ENCODE data around the gene MFN2.
A peak's percentile ranks its signal among the peaks of the same experiment; 100 is the strongest.
"Not testable (repeated sequence)": the region's sequence is repeated elsewhere in the genome, so short reads cannot be mapped to it uniquely, and the experiment has no call there.

Gene MFN2

DNA sequence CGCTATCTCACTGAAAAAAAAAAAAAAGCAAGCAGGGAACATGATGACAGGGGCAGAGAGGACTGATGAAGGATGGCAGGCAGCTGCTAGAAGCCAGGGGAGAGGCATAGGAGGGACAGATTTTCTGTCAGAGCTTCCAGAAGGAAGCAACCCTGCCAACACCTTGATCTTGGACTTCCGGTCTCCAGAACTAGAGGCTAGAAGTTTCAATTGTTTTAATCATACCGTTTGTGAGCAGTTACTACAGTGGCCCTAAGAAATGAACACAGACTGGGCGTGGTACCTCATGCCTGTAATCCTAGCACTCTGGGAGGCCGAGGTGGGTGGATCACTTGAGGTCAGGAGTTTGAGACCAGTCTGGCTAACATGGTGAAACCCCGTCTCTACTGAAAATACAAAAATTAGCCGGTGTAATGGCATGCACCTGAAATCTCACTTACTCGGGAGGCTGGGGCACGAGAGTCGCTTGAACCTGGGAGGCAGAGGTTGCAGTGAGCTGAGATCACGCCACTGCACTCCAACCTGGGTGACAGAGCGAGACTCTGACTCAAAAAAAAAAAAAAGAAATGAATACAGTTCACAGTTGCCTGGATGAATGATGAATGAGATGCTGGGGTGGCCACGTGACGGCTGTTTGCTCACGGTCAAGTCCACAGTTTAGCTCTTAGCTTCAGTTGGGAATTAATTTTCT lies 64.1 kb downstream of the MFN2 start:
- not testable (repeated sequence) for H2BK120ac ChIP-seq (ENCODE audit: low read depth, low read length); H2BK15ac ChIP-seq (replicated peaks; ENCODE audit: low read depth); H4K5ac ChIP-seq (ENCODE audit: low read length); H3K18ac ChIP-seq (ENCODE audit: low read length); H3K4me1 ChIP-seq (ENCODE audit: control insufficient read depth, low read depth, low read length); H4K8ac ChIP-seq (ENCODE audit: low read depth, low read length); H3K27me3 ChIP-seq (ENCODE audit: insufficient read depth, low read length, poor library complexity); H2BK5ac ChIP-seq (ENCODE audit: low read length); H3K27ac ChIP-seq (ENCODE audit: low read depth, low read length); H3K9ac ChIP-seq (ENCODE audit: low read length); H3K36me3 ChIP-seq (ENCODE audit: control insufficient read depth, insufficient read depth, low read length); H3K4ac ChIP-seq (ENCODE audit: low read depth, low read length); H2AK5ac ChIP-seq (ENCODE audit: low read length); H3K23ac ChIP-seq (ENCODE audit: low read length); H3K4me3 ChIP-seq (ENCODE audit: low read length); H3K79me2 ChIP-seq (ENCODE audit: control insufficient read depth, insufficient read depth, low read length); DNase-seq; H3K79me1 ChIP-seq (ENCODE audit: low read length); H3K4me2 ChIP-seq (ENCODE audit: low read length); H3K56ac ChIP-seq (ENCODE audit: low read length)
- no CpG with 5 or more reads among the region's 15 CpGs for WGBS (ENCODE audit: extremely low coverage, insufficient coverage, low lambda C conversion rate)

DNA sequence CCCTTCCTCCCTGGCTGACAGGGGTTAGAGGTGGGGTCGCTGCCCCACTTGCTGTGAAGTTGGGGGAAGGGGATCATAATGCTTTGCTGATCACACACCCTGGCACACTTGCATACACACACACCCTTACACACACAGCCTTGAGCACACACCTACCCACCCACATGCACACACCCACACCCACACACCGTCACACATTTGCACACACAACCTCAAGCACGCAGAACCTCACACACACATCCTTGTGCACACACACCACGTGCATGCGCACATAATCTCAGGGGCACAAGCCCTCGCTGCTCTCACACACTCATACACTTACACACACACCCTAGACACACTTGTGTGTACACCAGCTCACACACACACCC lies 66.5 kb downstream of the MFN2 start:
- Histone ChIP-seq H3K23ac (ENCODE audit: low read length) (no peak overlapping the region), H3K18ac (ENCODE audit: low read length) (no peak overlapping the region), H3K56ac (ENCODE audit: low read length) (no peak overlapping the region), H4K8ac (ENCODE audit: low read depth, low read length) (no peak overlapping the region), H4K5ac (ENCODE audit: low read length) (no peak overlapping the region), H2BK5ac (ENCODE audit: low read length) (no peak overlapping the region), H2BK15ac (replicated peaks; ENCODE audit: low read depth) (no peak overlapping the region), H2BK120ac (ENCODE audit: low read depth, low read length) (no peak overlapping the region), H3K4me3 (ENCODE audit: low read length) (no peak overlapping the region), H3K27me3 (ENCODE audit: insufficient read depth, low read length, poor library complexity) (no peaks in the 10 kb centered on the region), H3K9ac (ENCODE audit: low read length) (no peak overlapping the region), H3K4ac (ENCODE audit: low read depth, low read length) (no peak overlapping the region), H3K79me1 (ENCODE audit: low read length) (no peaks in the 10 kb centered on the region), H2AK5ac (ENCODE audit: low read length) (no peak overlapping the region), H3K4me1 (ENCODE audit: control insufficient read depth, low read depth, low read length) (no peaks in the 10 kb centered on the region), H3K36me3 (ENCODE audit: control insufficient read depth, insufficient read depth, low read length) (no peaks in the 10 kb centered on the region), H3K27ac (ENCODE audit: low read depth, low read length) (no peak overlapping the region), H3K79me2 (ENCODE audit: control insufficient read depth, insufficient read depth, low read length) (no peaks in the 10 kb centered on the region), H3K4me2 (ENCODE audit: low read length) (no peak overlapping the region)
- no CpG with 5 or more reads among the region's 6 CpGs for WGBS (ENCODE audit: extremely low coverage, insufficient coverage, low lambda C conversion rate)
- DNase-seq, result no peak

DNA sequence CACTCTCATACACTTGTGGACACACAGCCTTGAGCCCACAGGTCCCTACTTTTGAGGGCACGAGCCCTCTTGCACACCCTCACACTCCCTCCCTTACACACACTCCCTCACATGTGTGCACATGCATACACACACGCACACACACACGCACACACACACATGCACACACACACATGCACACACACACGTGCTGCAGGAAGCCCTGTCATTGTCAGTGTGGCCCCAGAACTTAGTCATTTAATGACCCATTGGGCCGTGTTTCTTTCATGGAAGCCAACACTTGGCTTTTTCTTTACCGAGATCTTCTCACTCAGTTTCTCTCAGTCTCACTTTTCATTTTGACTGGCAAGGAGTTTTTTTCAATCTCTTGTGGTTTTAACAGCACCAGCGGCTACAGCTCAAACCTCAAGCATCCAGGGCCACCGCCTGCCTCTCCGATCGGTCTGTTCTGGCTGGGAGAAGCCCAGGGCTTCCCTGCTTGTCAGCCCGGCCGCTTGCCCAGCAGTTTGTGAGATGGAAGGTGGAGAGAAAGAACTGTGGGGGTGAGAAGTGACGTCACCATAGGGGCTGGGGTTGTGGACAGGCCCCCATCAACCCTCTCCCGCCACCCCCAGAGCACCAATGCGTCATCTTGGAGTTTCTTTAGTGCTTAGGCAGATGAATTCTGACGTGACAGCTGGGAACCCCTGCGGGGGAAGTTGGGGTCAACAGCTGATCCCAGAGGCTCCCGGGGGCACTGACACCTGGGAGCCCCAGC lies 67.1 kb downstream of the MFN2 start:
- H3K4me1 ChIP-seq (ENCODE audit: control insufficient read depth, low read depth, low read length), result no peaks in the 10 kb centered on the region
- H3K36me3 ChIP-seq (ENCODE audit: control insufficient read depth, insufficient read depth, low read length), result no peaks in the 10 kb centered on the region
- no peaks in the 10 kb centered on the region for H3K79me2 ChIP-seq (ENCODE audit: control insufficient read depth, insufficient read depth, low read length)
- H3K4ac ChIP-seq (ENCODE audit: low read depth, low read length), result no peak overlapping the region
- no peak overlapping the region for H3K4me3 ChIP-seq (ENCODE audit: low read length)
- no peak overlapping the region for H3K56ac ChIP-seq (ENCODE audit: low read length)
- WGBS (ENCODE audit: extremely low coverage, insufficient coverage, low lambda C conversion rate), result no CpG with 5 or more reads among the region's 18 CpGs
- no peak overlapping the region for H3K18ac ChIP-seq (ENCODE audit: low read length)
- no peak overlapping the region for H3K27ac ChIP-seq (ENCODE audit: low read depth, low read length)
- no peaks in the 10 kb centered on the region for H3K79me1 ChIP-seq (ENCODE audit: low read length)
- H4K8ac ChIP-seq (ENCODE audit: low read depth, low read length), result no peak overlapping the region
- H2BK15ac ChIP-seq (replicated peaks; ENCODE audit: low read depth), result no peak overlapping the region
- DNase-seq, result no peak
- no peak overlapping the region for H2AK5ac ChIP-seq (ENCODE audit: low read length)
- no peak overlapping the region for H4K5ac ChIP-seq (ENCODE audit: low read length)
- H3K23ac ChIP-seq (ENCODE audit: low read length), result no peak overlapping the region
- H3K4me2 ChIP-seq (ENCODE audit: low read length), result no peak overlapping the region
- H3K9ac ChIP-seq (ENCODE audit: low read length), result no peak overlapping the region
- no peaks in the 10 kb centered on the region for H3K27me3 ChIP-seq (ENCODE audit: insufficient read depth, low read length, poor library complexity)
- no peak overlapping the region for H2BK120ac ChIP-seq (ENCODE audit: low read depth, low read length)
- H2BK5ac ChIP-seq (ENCODE audit: low read length), result no peak overlapping the region

DNA sequence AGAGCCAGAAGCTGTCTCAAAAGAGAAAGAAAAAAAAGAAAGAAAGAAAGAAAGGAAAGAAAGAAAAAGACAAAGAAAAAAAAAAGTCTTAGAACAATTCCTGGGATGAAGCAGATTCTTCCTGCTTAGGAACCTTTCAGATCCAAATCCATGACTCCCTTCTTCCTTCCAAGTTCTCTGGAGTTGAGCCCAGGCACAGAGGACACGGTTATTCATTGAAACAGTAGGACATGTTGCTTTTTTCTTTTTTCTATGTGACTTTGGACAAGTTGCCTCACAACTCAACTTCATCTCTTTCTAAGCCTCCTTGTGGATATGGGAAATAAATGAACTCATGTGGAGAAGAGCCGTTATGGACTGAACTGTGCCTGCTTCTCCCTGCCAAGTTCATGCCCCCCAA lies 68.1 kb downstream of the MFN2 start:
- Histone ChIP-seq H3K4me3 (ENCODE audit: low read length) (no peak overlapping the region), H2BK5ac (ENCODE audit: low read length) (no peak overlapping the region), H3K4me1 (ENCODE audit: control insufficient read depth, low read depth, low read length) (no peaks in the 10 kb centered on the region), H3K79me2 (ENCODE audit: control insufficient read depth, insufficient read depth, low read length) (no peaks in the 10 kb centered on the region), H3K56ac (ENCODE audit: low read length) (no peak overlapping the region), H4K8ac (ENCODE audit: low read depth, low read length) (no peak overlapping the region), H4K5ac (ENCODE audit: low read length) (no peak overlapping the region), H2BK15ac (replicated peaks; ENCODE audit: low read depth) (no peak overlapping the region), H3K27ac (ENCODE audit: low read depth, low read length) (no peak overlapping the region), H3K27me3 (ENCODE audit: insufficient read depth, low read length, poor library complexity) (no peaks in the 10 kb centered on the region), H3K4ac (ENCODE audit: low read depth, low read length) (no peak overlapping the region), H3K18ac (ENCODE audit: low read length) (no peak overlapping the region), H3K4me2 (ENCODE audit: low read length) (no peak overlapping the region), H3K23ac (ENCODE audit: low read length) (no peak overlapping the region), H3K9ac (ENCODE audit: low read length) (no peak overlapping the region), H2AK5ac (ENCODE audit: low read length) (no peak overlapping the region), H2BK120ac (ENCODE audit: low read depth, low read length) (no peak overlapping the region), H3K79me1 (ENCODE audit: low read length) (no peaks in the 10 kb centered on the region), H3K36me3 (ENCODE audit: control insufficient read depth, insufficient read depth, low read length) (no peaks in the 10 kb centered on the region)
- DNase-seq, result no peak
- WGBS (ENCODE audit: extremely low coverage, insufficient coverage, low lambda C conversion rate), result no CpG with 5 or more reads among the region's 2 CpGs

DNA sequence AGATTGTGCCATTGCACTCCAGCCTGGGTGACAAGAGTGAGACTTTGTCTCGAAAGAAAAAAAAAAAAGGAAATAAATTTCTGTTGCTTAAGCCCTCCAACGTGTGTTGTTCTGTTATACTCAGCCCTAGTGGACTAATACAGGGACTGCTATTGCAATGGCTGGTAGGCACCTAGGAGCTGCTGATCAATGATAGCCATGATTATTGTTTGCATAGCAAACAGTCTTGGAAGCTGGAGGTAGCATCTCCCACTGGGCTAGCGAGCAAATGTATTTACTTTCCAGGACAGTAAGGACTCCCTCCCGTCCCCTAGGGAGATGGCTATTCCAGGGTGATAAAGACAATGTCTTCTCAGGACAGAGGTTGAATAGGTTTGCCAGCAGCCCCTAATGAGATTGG lies 69.4 kb downstream of the MFN2 start:
- Histone ChIP-seq H3K18ac (ENCODE audit: low read length) (no peak overlapping the region), H2BK120ac (ENCODE audit: low read depth, low read length) (no peak overlapping the region), H2BK15ac (replicated peaks; ENCODE audit: low read depth) (no peak overlapping the region), H4K5ac (ENCODE audit: low read length) (no peak overlapping the region), H4K8ac (ENCODE audit: low read depth, low read length) (no peak overlapping the region), H3K9ac (ENCODE audit: low read length) (no peak overlapping the region), H3K79me2 (ENCODE audit: control insufficient read depth, insufficient read depth, low read length) (no peaks in the 10 kb centered on the region), H3K79me1 (ENCODE audit: low read length) (no peaks in the 10 kb centered on the region), H3K4me1 (ENCODE audit: control insufficient read depth, low read depth, low read length) (no peaks in the 10 kb centered on the region), H3K27me3 (ENCODE audit: insufficient read depth, low read length, poor library complexity) (no peaks in the 10 kb centered on the region), H3K23ac (ENCODE audit: low read length) (no peak overlapping the region), H2BK5ac (ENCODE audit: low read length) (no peak overlapping the region), H3K36me3 (ENCODE audit: control insufficient read depth, insufficient read depth, low read length) (no peaks in the 10 kb centered on the region), H3K27ac (ENCODE audit: low read depth, low read length) (no peak overlapping the region), H3K56ac (ENCODE audit: low read length) (no peak overlapping the region), H2AK5ac (ENCODE audit: low read length) (no peak overlapping the region), H3K4me2 (ENCODE audit: low read length) (no peak overlapping the region), H3K4me3 (ENCODE audit: low read length) (no peak overlapping the region), H3K4ac (ENCODE audit: low read depth, low read length) (no peak overlapping the region)
- no CpG with 5 or more reads among the region's 4 CpGs for WGBS (ENCODE audit: extremely low coverage, insufficient coverage, low lambda C conversion rate)
- DNase-seq, result peak; percentile 73
